ENCODE measurements around the gene WNT9B.
"Not testable (repeated sequence)": the region's sequence is repeated elsewhere in the genome, so short reads cannot be mapped to it uniquely, and the experiment has no call there.

Gene WNT9B

DNA sequence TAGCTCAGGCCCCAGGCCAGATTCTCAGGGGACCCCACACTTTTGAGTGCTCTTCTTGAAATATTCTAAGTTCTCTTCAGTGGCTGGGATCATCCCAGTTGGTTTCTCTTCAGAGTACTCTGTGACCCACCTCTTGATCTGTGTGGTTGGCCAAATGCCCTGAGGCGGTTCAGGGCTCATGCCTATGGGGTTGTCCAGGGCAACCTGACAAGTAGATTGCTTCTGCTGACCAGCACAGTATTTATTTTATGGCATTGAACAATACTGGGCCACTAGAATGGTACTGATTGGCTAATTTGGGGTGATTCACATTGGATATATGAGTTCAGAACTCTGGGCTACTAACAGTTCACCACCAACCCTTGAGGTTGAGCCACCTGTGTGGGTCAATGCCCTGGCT is 64.2 kb downstream of the WNT9B start:
- no peak for DNase-seq

GRCh38 chr17:46916211-46916610 is 64.8 kb downstream of the WNT9B start:
- no peak for DNase-seq

DNA sequence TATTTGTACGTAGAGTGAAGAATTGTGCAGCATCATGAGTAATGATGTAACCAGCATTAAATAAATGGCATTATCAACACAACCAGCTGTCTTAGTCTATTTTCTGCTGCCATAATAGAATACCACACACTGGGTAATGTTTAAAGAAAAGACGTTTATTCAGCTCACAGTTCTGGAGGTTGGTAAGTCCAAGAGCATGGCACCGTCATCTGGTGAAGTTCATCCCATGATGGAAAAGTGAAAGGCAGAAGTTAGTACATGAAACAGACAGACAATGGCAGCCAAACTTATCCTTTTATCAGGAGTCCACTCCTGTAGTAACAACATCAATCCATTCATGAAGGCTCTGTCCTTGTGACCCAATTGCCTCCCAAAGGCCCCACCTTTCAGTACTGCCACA is 65.2 kb downstream of the WNT9B start:
- no peak for DNase-seq

- no peak for DNase-seq
Measured at GRCh38 chr17:46917041-46917440, 65.7 kb downstream of the WNT9B start.

- DNase-seq, result no peak
Measured at GRCh38 chr17:46917516-46917915, 66.1 kb downstream of the WNT9B start.

DNA sequence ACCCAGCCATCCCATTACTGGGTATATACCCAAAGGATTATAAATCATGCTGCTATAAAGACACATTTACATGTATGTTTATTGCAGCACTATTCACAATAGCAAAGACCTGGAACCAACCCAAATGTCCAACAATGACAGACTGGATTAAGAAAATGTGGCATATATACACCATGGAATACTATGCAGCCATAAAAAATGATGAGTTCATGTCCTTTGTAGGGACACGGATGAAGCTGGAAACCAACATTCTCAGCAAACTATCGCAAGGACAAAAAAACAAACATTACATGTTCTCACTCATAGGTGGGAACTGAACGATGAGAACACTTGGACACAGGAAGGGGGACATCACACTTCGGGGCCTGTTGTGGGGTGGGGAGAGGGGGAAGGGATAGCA is 70.6 kb downstream of the WNT9B start:
- not testable (repeated sequence) for DNase-seq

- no peak for DNase-seq
Measured at GRCh38 chr17:46922487-46922803, 71.1 kb downstream of the WNT9B start.

DNA sequence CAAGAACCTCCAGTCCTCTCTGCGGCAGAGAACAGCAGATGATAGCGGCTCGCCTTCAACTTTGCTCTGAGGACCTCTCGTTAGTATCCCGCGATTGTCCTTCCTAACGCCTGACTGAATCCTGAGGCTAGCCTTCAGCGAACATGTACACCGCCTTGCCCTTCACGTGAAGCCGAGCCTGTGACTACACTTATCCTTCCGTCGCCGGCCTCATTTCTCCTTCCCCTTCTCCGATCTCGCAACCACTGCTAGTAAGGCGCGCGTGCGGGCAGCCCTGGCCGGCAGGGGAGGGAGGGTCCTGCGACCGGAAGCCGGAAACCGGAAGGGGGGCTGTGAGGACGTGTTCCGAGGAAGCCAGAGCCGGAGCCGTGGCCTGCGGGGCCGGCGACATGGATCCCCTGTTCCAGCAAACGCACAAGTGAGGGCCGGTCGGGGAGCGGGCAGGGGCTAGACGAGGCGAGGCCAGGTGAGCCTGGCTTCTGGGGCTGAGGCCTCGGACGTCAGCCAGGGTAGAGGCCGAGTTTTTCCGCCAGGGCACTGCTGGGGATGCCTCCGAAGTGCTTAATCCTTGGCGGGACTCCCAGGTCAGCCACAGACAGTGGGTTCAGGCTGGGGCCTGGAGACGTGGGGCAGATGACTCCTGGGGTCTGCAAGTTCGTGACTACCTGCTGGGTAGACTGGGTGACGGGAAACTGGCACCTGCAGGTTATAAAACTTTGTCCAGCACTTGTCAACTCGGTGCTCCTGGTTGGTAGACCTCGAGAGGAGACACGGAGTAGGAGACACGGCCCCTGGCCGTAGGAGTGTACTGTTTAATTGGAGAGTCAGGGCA is 71.6 kb downstream of the WNT9B start, which contains the start of gene GOSR2:
GOSR2 (plus strand) TSS at position 357 of the 832 bp plus-strand sequence; CDS start at position 390, 33 bp downstream.
- peak; percentile 74 to 90 (median 82) for DNase-seq

DNA sequence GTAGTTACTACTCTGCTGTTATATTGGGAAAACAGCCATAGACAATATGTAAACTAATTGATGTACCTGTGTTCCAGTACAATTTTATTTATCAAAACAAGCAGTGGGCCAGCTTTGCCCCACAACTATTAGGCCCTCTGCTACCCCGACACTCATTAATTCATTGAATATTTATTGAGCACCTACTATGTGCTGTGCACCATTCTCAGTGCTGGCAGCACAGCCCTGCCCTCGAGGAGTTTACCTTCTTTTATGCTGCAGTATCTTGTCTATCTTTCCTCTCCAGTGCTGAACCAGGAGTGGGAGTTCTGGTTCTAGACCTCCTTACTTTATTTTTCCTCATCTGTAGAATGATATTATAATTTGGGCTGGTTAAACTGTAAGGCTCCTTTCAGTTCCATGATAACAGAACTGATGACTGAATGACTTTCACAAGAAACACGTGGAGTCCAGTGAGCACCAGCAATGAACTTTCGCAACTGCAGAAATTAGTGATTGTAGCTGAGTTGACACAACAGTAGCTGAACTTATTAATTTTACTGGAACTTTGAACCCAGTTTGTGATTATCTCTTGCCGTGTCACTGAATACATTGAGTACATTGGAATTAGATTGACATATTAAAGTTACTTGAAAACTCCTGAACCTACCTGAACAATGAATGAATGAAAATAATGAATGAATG is 73.9 kb downstream of the WNT9B start:
- no peak for DNase-seq

DNA sequence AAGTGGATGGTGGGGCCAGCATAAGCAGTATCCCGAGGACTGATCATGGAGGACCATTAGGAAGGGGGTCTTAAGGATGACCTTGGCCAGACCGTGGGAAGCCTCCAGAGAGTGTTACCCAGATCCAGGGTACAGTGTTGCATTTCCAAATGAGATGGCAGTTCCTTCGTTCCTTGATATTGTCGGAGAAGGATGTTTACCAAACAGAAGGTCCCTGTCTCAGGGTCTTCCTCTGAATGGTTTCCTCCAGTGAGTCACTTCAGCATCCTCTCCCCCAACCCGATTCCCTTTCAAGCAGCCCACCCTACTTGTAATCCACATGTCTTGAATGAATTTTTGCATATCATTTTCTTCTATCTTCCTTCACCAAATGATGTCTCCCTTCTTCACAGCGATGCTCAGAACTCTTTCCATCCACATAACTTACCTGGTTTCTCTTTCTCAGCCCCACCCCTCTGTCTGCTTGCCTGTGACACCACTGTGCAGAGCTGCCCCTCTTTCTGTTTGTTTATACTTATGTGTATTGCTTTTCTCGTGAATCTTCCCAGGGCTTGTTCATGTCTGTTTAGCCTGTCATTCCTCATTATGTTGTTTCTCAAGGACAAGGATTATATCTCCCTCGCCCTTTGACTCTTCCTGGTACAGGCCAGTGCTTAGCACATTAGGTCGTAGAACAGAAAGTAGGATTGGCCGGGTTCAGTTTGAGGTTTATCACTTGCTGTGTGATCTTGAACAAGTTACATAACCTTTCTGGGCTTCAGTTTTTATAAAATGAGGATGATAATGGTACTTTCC is 77.3 kb downstream of the WNT9B start:
- DNase-seq, result no peak

GRCh38 chr17:46929413-46929812 is 78.0 kb downstream of the WNT9B start:
- no peak for DNase-seq

DNA sequence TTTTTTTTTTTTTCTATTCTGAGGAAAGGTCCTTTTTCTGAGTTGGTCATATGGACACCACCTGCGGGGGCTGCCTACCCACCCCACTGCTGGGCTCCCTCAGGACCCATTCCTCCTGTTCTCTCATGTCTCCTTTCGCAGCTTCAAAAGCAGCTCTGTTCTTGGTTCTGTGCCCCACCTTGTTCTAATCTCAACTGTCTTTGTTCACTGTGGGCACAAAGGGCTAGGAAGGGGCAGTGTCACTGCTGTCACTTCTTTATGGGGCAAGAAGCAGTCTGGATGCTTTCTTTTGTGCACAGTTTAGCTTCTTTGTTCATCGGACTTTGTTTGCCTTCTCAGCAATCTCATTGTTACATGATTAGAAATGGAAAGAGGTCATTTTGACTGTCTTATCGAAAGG is 78.7 kb downstream of the WNT9B start:
- no peak for DNase-seq

- no peak for DNase-seq
Measured at GRCh38 chr17:46931596-46931995, 80.2 kb downstream of the WNT9B start.

DNA sequence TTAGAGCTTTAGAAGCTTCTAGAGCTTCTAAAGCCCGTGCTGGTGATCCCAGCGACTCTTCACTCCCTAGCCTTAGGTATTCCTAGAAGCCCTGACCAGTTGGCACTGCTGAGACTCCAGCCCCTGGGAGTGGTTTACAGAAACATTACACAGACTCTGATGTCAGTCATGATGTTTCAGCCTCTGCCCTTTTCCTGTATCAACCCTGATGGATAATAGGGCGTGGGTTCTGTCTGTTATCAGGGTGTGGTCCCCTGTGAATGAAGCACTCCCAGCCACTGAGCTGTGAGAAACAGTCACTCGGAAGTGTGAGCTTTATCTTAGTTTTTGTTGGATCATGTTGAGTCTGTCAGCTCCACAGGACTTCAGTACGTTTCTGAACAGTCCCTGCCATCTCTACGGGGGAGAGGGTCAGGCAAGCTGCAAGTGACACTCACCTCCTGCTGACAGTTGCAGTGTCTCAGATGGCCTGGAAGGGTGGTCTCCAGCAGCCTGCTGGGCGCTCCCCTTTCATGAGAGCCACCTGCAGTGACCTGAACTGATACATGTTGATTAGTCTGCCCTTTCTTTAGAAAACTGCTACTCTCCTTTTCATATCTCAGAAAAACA is 84.4 kb downstream of the WNT9B start:
- DNase-seq, result no peak
